Peyer's patch (tissue), 4 donors: ENCODE data around the gene CACNA1H.

Source experiments
- CTCF ChIP-seq, 6 experiments: fragments of 450-650 bp in 4 of 6; fragments of 200-600 bp in 2 of 6; sonication (generic) in 1 of 6; IDR thresholded peaks; one replicate each; pipeline ENCODE4 v1.5.1; 2017 to 2019; ENCODE audit warnings: antibody characterized with exemption in 6 of 6, mild to moderate bottlenecking in 3 of 6, moderate library complexity in 1 of 6
- POLR2A ChIP-seq, 2 donors: fragments of 450-650 bp; IDR thresholded peaks; one replicate each; pipeline ENCODE4 v1.5.1; 2017; ENCODE audit warnings: antibody characterized with exemption in 2 of 2, mild to moderate bottlenecking in 2 of 2, moderate library complexity in 2 of 2

- TF ChIP-seq CTCF (IDR thresholded peaks at IDR 0.05) (no peak), POLR2A (IDR thresholded peaks at IDR 0.05) (no peak)
Observed at GRCh38 chr16:1124795-1125194, 28.1 kb upstream of the CACNA1H start.
